Neuronal stem cell (in vitro differentiated cells): ENCODE data around the gene CDC42EP3.

Experiments
- DNase-seq: peaks from one replicate; pipeline ENCODE4 v3.0.0-alpha.2; 2013; ENCODE audit warnings: low spot score
- H2AFZ ChIP-seq: one replicate; pipeline ENCODE4 v1.6.1; 2013; ENCODE audit warnings: mild to moderate bottlenecking, low read length, inconsistent platforms
- H2AK5ac ChIP-seq: 2 replicates; pipeline ENCODE4 v1.6.1; 2013; ENCODE audit warnings: low read depth, mild to moderate bottlenecking, inconsistent platforms, low read length, moderate library complexity, mixed read lengths
- H2BK120ac ChIP-seq: 2 replicates; pipeline ENCODE4 v1.6.1; 2013; ENCODE audit warnings: low read depth, mild to moderate bottlenecking, inconsistent platforms, low read length, moderate library complexity, mixed read lengths
- H2BK12ac ChIP-seq: one replicate; pipeline ENCODE4 v1.6.1; 2013; ENCODE audit warnings: low read length, inconsistent platforms
- H2BK15ac ChIP-seq: 2 replicates; pipeline ENCODE4 v1.6.1; 2013; ENCODE audit warnings: mild to moderate bottlenecking, low read length, inconsistent platforms, mixed read lengths
- H2BK5ac ChIP-seq: one replicate; pipeline ENCODE4 v1.6.1; 2013; ENCODE audit warnings: inconsistent platforms, mild to moderate bottlenecking, low read length, moderate library complexity
- H3K14ac ChIP-seq: one replicate; pipeline ENCODE4 v1.6.1; 2013; ENCODE audit warnings: low read length, inconsistent platforms
- H3K18ac ChIP-seq: 2 replicates; pipeline ENCODE4 v1.6.1; 2013; ENCODE audit warnings: low read length, inconsistent platforms
- H3K23ac ChIP-seq: 2 replicates; pipeline ENCODE4 v1.6.1; 2013; ENCODE audit warnings: low read depth, mild to moderate bottlenecking, mixed read lengths, low read length, inconsistent platforms; ENCODE audit not compliant: poor library complexity
- H3K27ac ChIP-seq: replicated peaks from 3 replicates; pipeline ENCODE4 v1.5.1; 2013; ENCODE audit warnings: low read length, inconsistent platforms
- H3K27me3 ChIP-seq, 3 experiments: 2 replicates each; pipeline ENCODE4 v1.6.1; 2013; ENCODE audit warnings: low read length in 3 of 3, mild to moderate bottlenecking in 2 of 3, inconsistent platforms in 1 of 3, low read depth in 1 of 3, mixed read lengths in 1 of 3, moderate library complexity in 1 of 3; ENCODE audit not compliant: control insufficient read depth in 3 of 3, insufficient read depth in 3 of 3
- H3K36me3 ChIP-seq, 2 donors: replicated peaks in 1 of 2; 2 replicates each; pipeline ENCODE4 v1.6.1; 2013; ENCODE audit warnings: low read length in 2 of 2; ENCODE audit not compliant: control insufficient read depth in 2 of 2, insufficient read depth in 2 of 2
- H3K4ac ChIP-seq: 2 replicates; pipeline ENCODE4 v1.6.1; 2013; ENCODE audit warnings: inconsistent platforms, mild to moderate bottlenecking, low read length, moderate library complexity
- H3K4me1 ChIP-seq, 2 donors: 1 replicate in 1 of 2; 2 replicates in 1 of 2; pipeline ENCODE4 v1.6.1; 2013; ENCODE audit warnings: low read length in 2 of 2, low read depth in 1 of 2; ENCODE audit not compliant: control insufficient read depth in 2 of 2, insufficient read depth in 1 of 2
- H3K4me2 ChIP-seq: one replicate; pipeline ENCODE4 v1.6.1; 2013; ENCODE audit warnings: mild to moderate bottlenecking, low read length, inconsistent platforms; ENCODE audit not compliant: insufficient read depth, poor library complexity, severe bottlenecking
- H3K4me3 ChIP-seq, 2 donors: 2 replicates each; pipeline ENCODE4 v1.5.1; 2013; ENCODE audit warnings: low read length in 2 of 2, mild to moderate bottlenecking in 2 of 2, inconsistent platforms in 1 of 2, moderate library complexity in 1 of 2
- H3K79me1 ChIP-seq: one replicate; pipeline ENCODE4 v1.6.1; 2013; ENCODE audit warnings: low read depth, mild to moderate bottlenecking, inconsistent platforms, low read length, moderate library complexity
- H3K9ac ChIP-seq: one replicate; pipeline ENCODE4 v1.6.1; 2013; ENCODE audit warnings: mild to moderate bottlenecking, low read depth, low read length, inconsistent platforms; ENCODE audit not compliant: poor library complexity
- H3K9me3 ChIP-seq, 2 donors: replicated peaks in 1 of 2; 2 replicates each; pipeline versions ENCODE3 to v1.6.1; 2013; ENCODE audit warnings: low read length in 2 of 2, mild to moderate bottlenecking in 2 of 2, inconsistent platforms in 1 of 2, low read depth in 1 of 2, mixed read lengths in 1 of 2, moderate library complexity in 1 of 2; ENCODE audit not compliant: control insufficient read depth in 2 of 2, insufficient read depth in 1 of 2
- H4K8ac ChIP-seq: one replicate; pipeline ENCODE4 v1.6.1; 2013; ENCODE audit warnings: low read depth, mild to moderate bottlenecking, inconsistent platforms, low read length, moderate library complexity
- H4K91ac ChIP-seq: one replicate; pipeline ENCODE4 v1.6.1; 2013; ENCODE audit warnings: low read length, low read depth, mild to moderate bottlenecking, inconsistent platforms; ENCODE audit not compliant: poor library complexity
- WGBS, 2 donors: extraction: QIAGEN DNeasy Blood & Tissue Kit; methylation state at CpG; one replicate each; pipeline ENCODE4 v1.1.7; 2013; ENCODE audit warnings: missing lambda C conversion rate in 2 of 2, mixed read lengths in 1 of 2; ENCODE audit not compliant: insufficient read length in 2 of 2, insufficient replicate concordance in 1 of 2; ENCODE audit errors: extremely low coverage in 2 of 2; 5-methylcytosine and 5-hydroxymethylcytosine counted together

The CDC42EP3 gene

GRCh38 chr2:37656512-37657423, 14.7 kb downstream of the CDC42EP3 start:
- Histone ChIP-seq H3K4me1 (peaks cover 24 to 47% of the 10 kb centered on the region in 2 donors), H3K14ac (no peak overlapping the region), H3K79me1 (peaks cover 4% of the 10 kb centered on the region), H4K91ac (no peak overlapping the region), H3K9me3 (no peaks in the 10 kb centered on the region), H2BK12ac (peak overlapping the region; percentile 34), H3K9ac (no peak overlapping the region), H2BK5ac (no peak overlapping the region), H3K27ac (peak overlapping the region; percentile 85), H2AFZ (no peak overlapping the region), H3K18ac (no peak overlapping the region), H3K27me3 (no peaks in the 10 kb centered on the region), H3K4me3 (no peak overlapping the region), H2BK120ac (no peak overlapping the region), H3K4me2 (no peak overlapping the region), H2AK5ac (peak overlapping the region; percentile 44), H4K8ac (no peak overlapping the region), H3K4ac (no peak overlapping the region), H3K36me3 (peaks cover 1 to 56% of the 10 kb centered on the region in 2 donors), H3K23ac (no peak overlapping the region), H2BK15ac (no peak overlapping the region)
- DNase-seq, result peak; percentile 24
- WGBS, 2 donors, result no CpG with 5 or more reads among the region's 11 CpGs

- no peak overlapping the region for H2BK120ac ChIP-seq
- H3K27ac ChIP-seq, result peak overlapping the region; percentile 27
- H2AK5ac ChIP-seq, result no peak overlapping the region
- no peak overlapping the region for H4K8ac ChIP-seq
- H3K27me3 ChIP-seq, result no peaks in the 10 kb centered on the region
- no peak overlapping the region for H2BK5ac ChIP-seq
- H3K14ac ChIP-seq, result no peak overlapping the region
- peaks cover 24 to 47% of the 10 kb centered on the region in 2 donors for H3K4me1 ChIP-seq
- no peak overlapping the region for H3K4me3 ChIP-seq
- no peak overlapping the region for H2BK12ac ChIP-seq
- peaks cover 0 to 6% of the 10 kb centered on the region in 2 donors for H3K9me3 ChIP-seq
- H3K4ac ChIP-seq, result no peak overlapping the region
- H3K79me1 ChIP-seq, result peaks cover 7% of the 10 kb centered on the region
- no peak for DNase-seq
- peak overlapping the region; percentile 40 for H4K91ac ChIP-seq
- no peak overlapping the region for H2BK15ac ChIP-seq
- H3K9ac ChIP-seq, result no peak overlapping the region
- WGBS, 2 donors, result no CpG with 5 or more reads among the region's 7 CpGs
- H3K23ac ChIP-seq, result no peak overlapping the region
- H3K18ac ChIP-seq, result no peak overlapping the region
- H3K4me2 ChIP-seq, result no peak overlapping the region
- no peak overlapping the region for H2AFZ ChIP-seq
- H3K36me3 ChIP-seq, result peaks cover 3 to 56% of the 10 kb centered on the region in 2 donors
Observed at GRCh38 chr2:37654932-37655841, 16.3 kb downstream of the CDC42EP3 start.

- H3K79me1 ChIP-seq, result peaks cover 7% of the 10 kb centered on the region
- H3K4me1 ChIP-seq, result peaks cover 24 to 42% of the 10 kb centered on the region in 2 donors
- H2BK120ac ChIP-seq, result no peak overlapping the region
- H2BK12ac ChIP-seq, result no peak overlapping the region
- H2BK15ac ChIP-seq, result no peak overlapping the region
- DNase-seq, result no peak
- H2AK5ac ChIP-seq, result no peak overlapping the region
- H3K4me2 ChIP-seq, result no peak overlapping the region
- H4K91ac ChIP-seq, result no peak overlapping the region
- no peak overlapping the region for H3K18ac ChIP-seq
- H3K23ac ChIP-seq, result no peak overlapping the region
- WGBS, 2 donors, result no CpG with 5 or more reads among the region's 8 CpGs
- peaks cover 0 to 12% of the 10 kb centered on the region in 2 donors for H3K9me3 ChIP-seq
- no peak overlapping the region for H3K9ac ChIP-seq
- no peak overlapping the region for H3K14ac ChIP-seq
- no peak overlapping the region for H3K4ac ChIP-seq
- no peak overlapping the region for H3K4me3 ChIP-seq
- H4K8ac ChIP-seq, result no peak overlapping the region
- no peaks in the 10 kb centered on the region for H3K27me3 ChIP-seq
- no peak overlapping the region for H2BK5ac ChIP-seq
- no peak overlapping the region for H2AFZ ChIP-seq
- peaks cover 3 to 55% of the 10 kb centered on the region in 2 donors for H3K36me3 ChIP-seq
- no peak overlapping the region for H3K27ac ChIP-seq
Observed at GRCh38 chr2:37654419-37654818, 17.0 kb downstream of the CDC42EP3 start.
